ENCODE data around the gene POLR1D.

Gene POLR1D

GRCh38 chr13:27641711-27642502 is 20.2 kb downstream of the POLR1D start:
- TF ChIP-seq GATA2 (IDR thresholded peaks at IDR 0.05; ENCODE audit: low read depth, low read length) (no peak), GATA3 (IDR thresholded peaks at IDR 0.05; ENCODE audit: low read depth, low read length) (no peak)

GRCh38 chr13:27643334-27644132 is 21.8 kb downstream of the POLR1D start:
- TF ChIP-seq GATA2 (IDR thresholded peaks at IDR 0.05; ENCODE audit: low read depth, low read length), result no peak
- no peak for TF ChIP-seq GATA3 (IDR thresholded peaks at IDR 0.05; ENCODE audit: low read depth, low read length)

- TF ChIP-seq GATA3 (IDR thresholded peaks at IDR 0.05; ENCODE audit: low read depth, low read length), result no peak
- no peak for TF ChIP-seq GATA2 (IDR thresholded peaks at IDR 0.05; ENCODE audit: low read depth, low read length)
Observed at GRCh38 chr13:27644302-27644701, 22.6 kb downstream of the POLR1D start.

GRCh38 chr13:27650312-27650711 is 28.6 kb downstream of the POLR1D start:
- TF ChIP-seq GATA3 (IDR thresholded peaks at IDR 0.05; ENCODE audit: low read depth, low read length), result no peak
- TF ChIP-seq GATA2 (IDR thresholded peaks at IDR 0.05; ENCODE audit: low read depth, low read length), result no peak

GRCh38 chr13:27654059-27654458 is 32.4 kb downstream of the POLR1D start:
- no peak for TF ChIP-seq GATA2 (IDR thresholded peaks at IDR 0.05; ENCODE audit: low read depth, low read length)
- TF ChIP-seq GATA3 (IDR thresholded peaks at IDR 0.05; ENCODE audit: low read depth, low read length), result no peak

GRCh38 chr13:27654816-27655215 is 33.1 kb downstream of the POLR1D start:
- TF ChIP-seq GATA3 (IDR thresholded peaks at IDR 0.05; ENCODE audit: low read depth, low read length) (no peak), GATA2 (IDR thresholded peaks at IDR 0.05; ENCODE audit: low read depth, low read length) (no peak)

- no peak for TF ChIP-seq GATA3 (IDR thresholded peaks at IDR 0.05; ENCODE audit: low read depth, low read length)
- TF ChIP-seq GATA2 (IDR thresholded peaks at IDR 0.05; ENCODE audit: low read depth, low read length), result no peak
Observed at GRCh38 chr13:27657724-27658123, 36.0 kb downstream of the POLR1D start.

GRCh38 chr13:27658546-27658945 is 36.9 kb downstream of the POLR1D start:
- TF ChIP-seq GATA3 (IDR thresholded peaks at IDR 0.05; ENCODE audit: low read depth, low read length) (no peak), GATA2 (IDR thresholded peaks at IDR 0.05; ENCODE audit: low read depth, low read length) (no peak)

- no peak for TF ChIP-seq GATA2 (IDR thresholded peaks at IDR 0.05; ENCODE audit: low read depth, low read length)
- no peak for TF ChIP-seq GATA3 (IDR thresholded peaks at IDR 0.05; ENCODE audit: low read depth, low read length)
Observed at GRCh38 chr13:27659145-27659865, 37.6 kb downstream of the POLR1D start.

GRCh38 chr13:27660511-27660910 is 38.8 kb downstream of the POLR1D start:
- TF ChIP-seq GATA3 (IDR thresholded peaks at IDR 0.05; ENCODE audit: low read depth, low read length), result no peak

GRCh38 chr13:27661017-27661416 is 39.3 kb downstream of the POLR1D start:
- TF ChIP-seq GATA2 (IDR thresholded peaks at IDR 0.05; ENCODE audit: low read depth, low read length) (no peak), GATA3 (IDR thresholded peaks at IDR 0.05; ENCODE audit: low read depth, low read length) (no peak)

GRCh38 chr13:27662738-27663470 is 41.2 kb downstream of the POLR1D start:
- TF ChIP-seq GATA3 (IDR thresholded peaks at IDR 0.05; ENCODE audit: low read depth, low read length) (no peak), GATA2 (IDR thresholded peaks at IDR 0.05; ENCODE audit: low read depth, low read length) (no peak)

- no peak for TF ChIP-seq GATA2 (IDR thresholded peaks at IDR 0.05; ENCODE audit: low read depth, low read length)
- no peak for TF ChIP-seq GATA3 (IDR thresholded peaks at IDR 0.05; ENCODE audit: low read depth, low read length)
Observed at GRCh38 chr13:27663947-27664346, 42.3 kb downstream of the POLR1D start.

GRCh38 chr13:27665333-27665732 is 43.6 kb downstream of the POLR1D start:
- TF ChIP-seq GATA3 (IDR thresholded peaks at IDR 0.05; ENCODE audit: low read depth, low read length), result no peak
- TF ChIP-seq GATA2 (IDR thresholded peaks at IDR 0.05; ENCODE audit: low read depth, low read length), result no peak
